K562 (cell line): Measurements from ENCODE around the gene CHSY1. TPM values are rescaled to one million over a fixed set of nuclear protein-coding genes. Genes with fewer than 3 reads are reported as not detected.

Source experiments
- GATAD2A ChIP-seq: fragments of 450-650 bp; IDR thresholded peaks from 2 replicates; pipeline ENCODE4 v1.6.1; 2017
- PPARD ChIP-seq: fragments of 250-450 bp; sonication (Bioruptor Pico); IDR thresholded peaks from 2 replicates; pipeline ENCODE4 v1.8.0; 2022; ENCODE audit warnings: inconsistent platforms, mild to moderate bottlenecking, moderate library complexity
- SRF ChIP-seq, 2 experiments: fragments of 250-450, 450-650 bp in 1 of 2; sonication (Bioruptor Pico) in 1 of 2; sonication (generic) in 1 of 2; formaldehyde crosslinking; IDR thresholded peaks; 2 replicates each; pipeline versions ENCODE4 v1.5.0 to v1.5.1; 2020 to 2022; ENCODE audit warnings: mild to moderate bottlenecking in 1 of 2, missing genetic modification reagents in 1 of 2
- STAG1 ChIP-seq: sonication (generic); formaldehyde crosslinking; IDR thresholded peaks from 2 replicates; pipeline ENCODE4 v1.5.0; 2020; ENCODE audit warnings: missing genetic modification reagents, borderline replicate concordance
- ZNF143 ChIP-seq: sonication (generic); formaldehyde crosslinking; IDR thresholded peaks from 2 replicates; pipeline ENCODE4 v1.9.0; 2022; ENCODE audit warnings: mild to moderate bottlenecking, missing genetic modification reagents
- ZNF57 ChIP-seq: fragments of 450-650 bp; formaldehyde crosslinking; IDR thresholded peaks from 2 replicates; pipeline ENCODE4 v1.4.0; 2020; ENCODE audit warnings: mild to moderate bottlenecking, moderate library complexity
- polyA plus RNA-seq, 8 experiments: library from polyadenylated mRNA; depleted of rRNA in 4 of 8; stranded (reverse) in 5 of 8; unstranded in 3 of 8; fragments of >200 nt; fragmentation: Nextera tagmentation in 2 of 8; fragmentation: Illumina TruSeq in 1 of 8; extraction: Ambion mirVana in 2 of 8; extraction: Trizol in 1 of 8; gene quantifications; 2 replicates each; pipeline versions ENCODE4 v1.2.1 to v1.2.3, GENCODE V29; 2011 to 2014; ENCODE audit warnings: inconsistent platforms in 1 of 8, missing spikeins in 1 of 8
- total RNA-seq, 7 experiments: library from RNA; depleted of rRNA in 6 of 7; stranded (reverse); fragments of >200 nt in 6 of 7; fragmentation: Illumina TruSeq in 2 of 7; extraction: Trizol in 2 of 7; gene quantifications; 2 replicates each; pipeline versions ENCODE4 v1.2.1 to v1.2.3, GENCODE V29; 2011 to 2021; ENCODE audit warnings: low replicate concordance in 1 of 7
- TF ChIP-seq, protein P1 (sequence below): fragments of 450-650 bp; IDR thresholded peaks from 2 replicates; pipeline ENCODE4 v1.6.1; 2016; ENCODE audit warnings: mild to moderate bottlenecking
- TF ChIP-seq, protein P2 (sequence below): fragments of 450-650 bp; IDR thresholded peaks from 2 replicates; pipeline ENCODE4 v1.6.1; 2016; ENCODE audit warnings: borderline replicate concordance
- TF ChIP-seq, protein P3 (sequence below): fragments of 450-650 bp; formaldehyde crosslinking; IDR thresholded peaks from 2 replicates; pipeline ENCODE4 v1.4.0; 2022; ENCODE audit warnings: missing genetic modification characterization

Gene CHSY1
- total and polyA plus RNA-seq, 9 of the 15 experiments (the other 6 are each of a cell fraction or from before 2014, with no cell fraction given) = 7.0 to 16.4 (median 13.4) TPM

DNA sequence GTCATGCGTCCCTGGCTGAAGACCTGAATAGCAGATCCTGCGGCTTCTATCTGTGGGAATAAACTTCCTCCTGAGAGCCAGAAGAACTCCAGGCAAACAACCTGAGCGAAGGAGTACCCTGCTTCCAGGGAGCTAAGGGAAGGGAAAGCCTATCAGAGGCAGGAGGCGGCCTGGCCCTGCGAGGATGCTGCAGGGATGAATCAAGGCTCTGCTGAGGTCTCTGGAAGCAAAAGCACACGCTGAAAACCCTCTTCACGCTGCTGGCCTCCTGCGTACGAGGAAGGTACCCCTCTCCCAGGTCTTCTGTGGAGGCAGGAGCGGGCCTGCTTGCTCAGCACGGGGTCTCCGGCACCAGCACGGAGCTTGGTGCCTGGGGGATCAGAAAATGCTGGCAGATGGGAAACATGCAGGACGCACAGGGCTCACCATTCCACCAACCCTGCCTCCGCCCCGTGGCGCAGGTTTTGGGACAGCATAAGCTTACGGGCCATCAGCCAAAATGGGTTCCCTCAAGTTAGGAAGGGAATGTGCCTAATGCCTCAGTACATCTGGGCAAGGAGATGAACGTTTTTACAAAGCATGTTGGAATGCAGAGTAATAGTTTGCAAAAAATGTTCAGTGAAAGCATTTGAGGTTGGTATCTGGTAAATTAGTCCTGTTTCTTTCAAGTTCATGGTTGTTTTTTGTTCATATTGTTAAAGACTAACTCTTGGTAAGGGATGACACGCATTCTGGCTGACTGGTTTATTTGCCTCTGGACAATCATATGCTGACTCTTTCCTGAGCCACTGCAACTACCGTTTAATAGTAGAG, 72.3 kb downstream of the CHSY1 start (continued):
- TF ChIP-seq, protein P1, sequence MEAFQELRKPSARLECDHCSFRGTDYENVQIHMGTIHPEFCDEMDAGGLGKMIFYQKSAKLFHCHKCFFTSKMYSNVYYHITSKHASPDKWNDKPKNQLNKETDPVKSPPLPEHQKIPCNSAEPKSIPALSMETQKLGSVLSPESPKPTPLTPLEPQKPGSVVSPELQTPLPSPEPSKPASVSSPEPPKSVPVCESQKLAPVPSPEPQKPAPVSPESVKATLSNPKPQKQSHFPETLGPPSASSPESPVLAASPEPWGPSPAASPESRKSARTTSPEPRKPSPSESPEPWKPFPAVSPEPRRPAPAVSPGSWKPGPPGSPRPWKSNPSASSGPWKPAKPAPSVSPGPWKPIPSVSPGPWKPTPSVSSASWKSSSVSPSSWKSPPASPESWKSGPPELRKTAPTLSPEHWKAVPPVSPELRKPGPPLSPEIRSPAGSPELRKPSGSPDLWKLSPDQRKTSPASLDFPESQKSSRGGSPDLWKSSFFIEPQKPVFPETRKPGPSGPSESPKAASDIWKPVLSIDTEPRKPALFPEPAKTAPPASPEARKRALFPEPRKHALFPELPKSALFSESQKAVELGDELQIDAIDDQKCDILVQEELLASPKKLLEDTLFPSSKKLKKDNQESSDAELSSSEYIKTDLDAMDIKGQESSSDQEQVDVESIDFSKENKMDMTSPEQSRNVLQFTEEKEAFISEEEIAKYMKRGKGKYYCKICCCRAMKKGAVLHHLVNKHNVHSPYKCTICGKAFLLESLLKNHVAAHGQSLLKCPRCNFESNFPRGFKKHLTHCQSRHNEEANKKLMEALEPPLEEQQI = no peak
- no peak for TF ChIP-seq ZNF57 (CRISPR knock-in tag)
- no peak for TF ChIP-seq GATAD2A
- TF ChIP-seq, protein P2, sequence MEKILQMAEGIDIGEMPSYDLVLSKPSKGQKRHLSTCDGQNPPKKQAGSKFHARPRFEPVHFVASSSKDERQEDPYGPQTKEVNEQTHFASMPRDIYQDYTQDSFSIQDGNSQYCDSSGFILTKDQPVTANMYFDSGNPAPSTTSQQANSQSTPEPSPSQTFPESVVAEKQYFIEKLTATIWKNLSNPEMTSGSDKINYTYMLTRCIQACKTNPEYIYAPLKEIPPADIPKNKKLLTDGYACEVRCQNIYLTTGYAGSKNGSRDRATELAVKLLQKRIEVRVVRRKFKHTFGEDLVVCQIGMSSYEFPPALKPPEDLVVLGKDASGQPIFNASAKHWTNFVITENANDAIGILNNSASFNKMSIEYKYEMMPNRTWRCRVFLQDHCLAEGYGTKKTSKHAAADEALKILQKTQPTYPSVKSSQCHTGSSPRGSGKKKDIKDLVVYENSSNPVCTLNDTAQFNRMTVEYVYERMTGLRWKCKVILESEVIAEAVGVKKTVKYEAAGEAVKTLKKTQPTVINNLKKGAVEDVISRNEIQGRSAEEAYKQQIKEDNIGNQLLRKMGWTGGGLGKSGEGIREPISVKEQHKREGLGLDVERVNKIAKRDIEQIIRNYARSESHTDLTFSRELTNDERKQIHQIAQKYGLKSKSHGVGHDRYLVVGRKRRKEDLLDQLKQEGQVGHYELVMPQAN = no peak
- no peak for TF ChIP-seq SRF (CRISPR knock-in tag; IDR thresholded peaks at IDR 0.05)
- TF ChIP-seq, protein P3, sequence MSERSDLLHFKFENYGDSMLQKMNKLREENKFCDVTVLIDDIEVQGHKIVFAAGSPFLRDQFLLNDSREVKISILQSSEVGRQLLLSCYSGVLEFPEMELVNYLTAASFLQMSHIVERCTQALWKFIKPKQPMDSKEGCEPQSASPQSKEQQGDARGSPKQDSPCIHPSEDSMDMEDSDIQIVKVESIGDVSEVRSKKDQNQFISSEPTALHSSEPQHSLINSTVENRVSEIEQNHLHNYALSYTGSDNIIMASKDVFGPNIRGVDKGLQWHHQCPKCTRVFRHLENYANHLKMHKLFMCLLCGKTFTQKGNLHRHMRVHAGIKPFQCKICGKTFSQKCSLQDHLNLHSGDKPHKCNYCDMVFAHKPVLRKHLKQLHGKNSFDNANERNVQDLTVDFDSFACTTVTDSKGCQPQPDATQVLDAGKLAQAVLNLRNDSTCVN = no peak
- no peak for TF ChIP-seq ZNF143 (CRISPR knock-in tag)
- TF ChIP-seq PPARD (CRISPR knock-in tag) = no peak
- TF ChIP-seq STAG1 (CRISPR knock-in tag) = no peak
